IPS DF 6.9 (cell line): ENCODE data around the gene CDC7.

Experiments
- DNase-seq: peaks from one replicate; pipeline ENCODE4 v3.0.0-alpha.2; 2013; ENCODE audit warnings: low read depth, low spot score
- H3K27ac ChIP-seq: one replicate; pipeline ENCODE4 v1.5.1; 2013; ENCODE audit warnings: low read length, control low read depth
- H3K27me3 ChIP-seq: 2 replicates; pipeline ENCODE4 v1.6.1; 2013; ENCODE audit warnings: mild to moderate bottlenecking, low read length; ENCODE audit not compliant: control insufficient read depth, insufficient read depth
- H3K36me3 ChIP-seq: 2 replicates; pipeline ENCODE4 v1.6.1; 2013; ENCODE audit warnings: low read length; ENCODE audit not compliant: control insufficient read depth, insufficient read depth
- H3K4me1 ChIP-seq: 2 replicates; pipeline ENCODE4 v1.6.1; 2013; ENCODE audit warnings: low read length; ENCODE audit not compliant: control insufficient read depth, insufficient read depth
- H3K4me3 ChIP-seq: 2 replicates; pipeline ENCODE4 v1.5.1; 2013; ENCODE audit warnings: mild to moderate bottlenecking, low read length
- H3K9me3 ChIP-seq: 2 replicates; pipeline ENCODE4 v1.6.1; 2013; ENCODE audit warnings: low read length, inconsistent platforms; ENCODE audit not compliant: control insufficient read depth, insufficient read depth
- whole genome bisulfite sequencing: extraction: QIAGEN DNeasy Blood & Tissue Kit; methylation state at CpG from one replicate; pipeline ENCODE4 v1.1.7; 2013; ENCODE audit warnings: mixed read lengths, missing lambda C conversion rate; ENCODE audit not compliant: insufficient read length, insufficient coverage; 5-methylcytosine and 5-hydroxymethylcytosine counted together

Gene CDC7

GRCh38 chr1:91499346-91499745 lies 1.3 kb upstream of the CDC7 start:
- Histone ChIP-seq H3K9me3 (no peaks in the 10 kb centered on the region), H3K27me3 (no peaks in the 10 kb centered on the region), H3K4me1 (no peaks in the 10 kb centered on the region), H3K4me3 (no peak overlapping the region), H3K36me3 (no peaks in the 10 kb centered on the region), H3K27ac (no peak overlapping the region)
- no peak for DNase-seq
- 100% methylated on average over 1 of the region's 2 CpGs for WGBS

GRCh38 chr1:91499904-91500755 lies 521 bp upstream of the CDC7 start:
- H3K4me3 ChIP-seq, result peak overlapping the region; percentile 74; the same call in 1 of the 2 replicates
- no peaks in the 10 kb centered on the region for H3K36me3 ChIP-seq
- WGBS, result no CpG with 5 or more reads among the region's 14 CpGs
- no peak for DNase-seq
- H3K4me1 ChIP-seq, result no peaks in the 10 kb centered on the region
- no peaks in the 10 kb centered on the region for H3K9me3 ChIP-seq
- no peak overlapping the region for H3K27ac ChIP-seq
- no peaks in the 10 kb centered on the region for H3K27me3 ChIP-seq

GRCh38 chr1:91501523-91501851 lies 836 bp downstream of the CDC7 start:
- peak overlapping the region; percentile 74; the same call in 1 of the 2 replicates for H3K4me3 ChIP-seq
- no CpG with 5 or more reads among the region's 9 CpGs for WGBS
- peak; percentile 13 for DNase-seq
- H3K4me1 ChIP-seq, result no peaks in the 10 kb centered on the region
- no peaks in the 10 kb centered on the region for H3K36me3 ChIP-seq
- H3K27me3 ChIP-seq, result no peaks in the 10 kb centered on the region
- H3K27ac ChIP-seq, result no peak overlapping the region
- no peaks in the 10 kb centered on the region for H3K9me3 ChIP-seq

GRCh38 chr1:91501971-91502671 lies 1.5 kb downstream of the CDC7 start:
- DNase-seq, result no peak
- peak overlapping the region; percentile 5; the same call in 1 of the 2 replicates for H3K4me3 ChIP-seq
- no peaks in the 10 kb centered on the region for H3K9me3 ChIP-seq
- H3K36me3 ChIP-seq, result no peaks in the 10 kb centered on the region
- no peaks in the 10 kb centered on the region for H3K27me3 ChIP-seq
- H3K4me1 ChIP-seq, result no peaks in the 10 kb centered on the region
- no CpG with 5 or more reads among the region's 5 CpGs for WGBS
- no peak overlapping the region for H3K27ac ChIP-seq

- no peaks in the 10 kb centered on the region for H3K4me1 ChIP-seq
- no peak overlapping the region for H3K4me3 ChIP-seq
- H3K27ac ChIP-seq, result no peak overlapping the region
- no peak for DNase-seq
- no peaks in the 10 kb centered on the region for H3K36me3 ChIP-seq
- no peaks in the 10 kb centered on the region for H3K27me3 ChIP-seq
- no peaks in the 10 kb centered on the region for H3K9me3 ChIP-seq
- no CpG with 5 or more reads among the region's 2 CpGs for WGBS
Observed at GRCh38 chr1:91502672-91503184, 2.1 kb downstream of the CDC7 start.

- no peak for DNase-seq
- H3K27me3 ChIP-seq, result no peaks in the 10 kb centered on the region
- H3K36me3 ChIP-seq, result no peaks in the 10 kb centered on the region
- H3K9me3 ChIP-seq, result no peaks in the 10 kb centered on the region
- no peak overlapping the region for H3K27ac ChIP-seq
- no peaks in the 10 kb centered on the region for H3K4me1 ChIP-seq
- H3K4me3 ChIP-seq, result no peak overlapping the region
Observed at GRCh38 chr1:91503332-91503900, 2.8 kb downstream of the CDC7 start.

- no peaks in the 10 kb centered on the region for H3K4me1 ChIP-seq
- H3K36me3 ChIP-seq, result peaks cover 4% of the 10 kb centered on the region; the same call in 1 of the 2 replicates
- H3K4me3 ChIP-seq, result no peak overlapping the region
- no peaks in the 10 kb centered on the region for H3K27me3 ChIP-seq
- H3K27ac ChIP-seq, result no peak overlapping the region
- no peaks in the 10 kb centered on the region for H3K9me3 ChIP-seq
- WGBS, result no CpG with 5 or more reads among the region's 1 CpG
- DNase-seq, result no peak
Observed at GRCh38 chr1:91503975-91504530, 3.4 kb downstream of the CDC7 start.

- no peak overlapping the region for H3K4me3 ChIP-seq
- H3K36me3 ChIP-seq, result peaks cover 4% of the 10 kb centered on the region; the same call in 1 of the 2 replicates
- no peaks in the 10 kb centered on the region for H3K4me1 ChIP-seq
- no peak for DNase-seq
- no peaks in the 10 kb centered on the region for H3K9me3 ChIP-seq
- no peak overlapping the region for H3K27ac ChIP-seq
- H3K27me3 ChIP-seq, result no peaks in the 10 kb centered on the region
- WGBS, result no CpG with 5 or more reads among the region's 3 CpGs
Observed at GRCh38 chr1:91505086-91505485, 4.4 kb downstream of the CDC7 start.

- H3K4me1 ChIP-seq, result no peaks in the 10 kb centered on the region
- no peaks in the 10 kb centered on the region for H3K27me3 ChIP-seq
- no peaks in the 10 kb centered on the region for H3K9me3 ChIP-seq
- no peak for DNase-seq
- WGBS, result no CpG with 5 or more reads among the region's 4 CpGs
- H3K4me3 ChIP-seq, result no peak overlapping the region
- H3K36me3 ChIP-seq, result peaks cover 4% of the 10 kb centered on the region; the same call in 1 of the 2 replicates
- no peak overlapping the region for H3K27ac ChIP-seq
Observed at GRCh38 chr1:91506071-91506470, 5.4 kb downstream of the CDC7 start.

GRCh38 chr1:91507328-91507727 lies 6.7 kb downstream of the CDC7 start:
- Histone ChIP-seq H3K27me3 (no peaks in the 10 kb centered on the region), H3K4me1 (no peaks in the 10 kb centered on the region), H3K27ac (no peak overlapping the region), H3K9me3 (no peaks in the 10 kb centered on the region), H3K4me3 (no peak overlapping the region), H3K36me3 (peaks cover 4% of the 10 kb centered on the region; the same call in 1 of the 2 replicates)
- no peak for DNase-seq
- no CpG with 5 or more reads among the region's 2 CpGs for WGBS
